Osteocyte (in vitro differentiated cells): ENCODE data around the gene PPP1R15A. TPM values are rescaled to one million over a fixed set of nuclear protein-coding genes. Genes with fewer than 3 reads are reported as not detected.
"Not testable (repeated sequence)": the region's sequence is repeated elsewhere in the genome, so short reads cannot be mapped to it uniquely, and the experiment has no call there.

ENCODE experiments used
- DNase-seq: peaks from one replicate; pipeline ENCODE4 v3.0.0; 2021; ENCODE audit warnings: mixed read lengths; ENCODE audit not compliant: unreplicated experiment; ENCODE audit errors: extremely low spot score
- H3K27ac Mint-ChIP-seq: one replicate; pipeline ENCODE4 v1.8.0; 2021; ENCODE audit warnings: mild to moderate bottlenecking, mixed read lengths; ENCODE audit not compliant: unreplicated experiment
- H3K27me3 Mint-ChIP-seq: one replicate; pipeline ENCODE4 v1.8.0; 2021; ENCODE audit warnings: mixed read lengths; ENCODE audit not compliant: unreplicated experiment
- H3K36me3 Mint-ChIP-seq: one replicate; pipeline ENCODE4 v1.8.0; 2021; ENCODE audit warnings: mixed read lengths; ENCODE audit not compliant: unreplicated experiment
- H3K4me1 Mint-ChIP-seq: one replicate; pipeline ENCODE4 v1.8.0; 2021; ENCODE audit warnings: mixed read lengths; ENCODE audit not compliant: unreplicated experiment
- H3K4me3 Mint-ChIP-seq: one replicate; pipeline ENCODE4 v1.8.0; 2021; ENCODE audit warnings: mild to moderate bottlenecking, moderate library complexity, mixed read lengths; ENCODE audit not compliant: unreplicated experiment
- H3K9me3 Mint-ChIP-seq: one replicate; pipeline ENCODE4 v1.8.0; 2021; ENCODE audit warnings: mixed read lengths; ENCODE audit not compliant: unreplicated experiment
- CTCF ChIP-seq: fragments of 200-600 bp; sonication (generic); IDR thresholded peaks from 2 replicates; pipeline ENCODE4 v1.5.0; 2021; ENCODE audit warnings: antibody characterized with exemption, mild to moderate bottlenecking, moderate library complexity
- total RNA-seq: library from RNA; stranded (reverse); gene quantifications from 2 replicates; pipeline ENCODE4 v1.2.1, GENCODE V29; 2021

Gene PPP1R15A
- total RNA-seq, 1 donor from 2014 or later, result 118 TPM

- no peak for TF ChIP-seq CTCF
- Mint-ChIP-seq H3K9me3 (no peaks in the 10 kb centered on the region), H3K27me3 (no peaks in the 10 kb centered on the region), H3K4me1 (no peaks in the 10 kb centered on the region), H3K4me3 (no peak overlapping the region), H3K27ac (no peak overlapping the region), H3K36me3 (peaks cover 13% of the 10 kb centered on the region)
- no peak for DNase-seq
These were observed 26.8 kb upstream of the PPP1R15A start for GRCh38 chr19:48845384-48845783.

- H3K27me3 Mint-ChIP-seq, H3K9me3 Mint-ChIP-seq, DNase-seq, H3K4me1 Mint-ChIP-seq, H3K27ac Mint-ChIP-seq, H3K4me3 Mint-ChIP-seq: not testable (repeated sequence)
- peaks cover 13% of the 10 kb centered on the region for H3K36me3 Mint-ChIP-seq
These were observed 25.6 kb upstream of the PPP1R15A start for GRCh38 chr19:48846659-48847058.

GRCh38 chr19:48852292-48852691 lies 19.9 kb upstream of the PPP1R15A start:
- H3K27me3 Mint-ChIP-seq, result no peaks in the 10 kb centered on the region
- DNase-seq, result no peak
- H3K27ac Mint-ChIP-seq, result no peak overlapping the region
- no peaks in the 10 kb centered on the region for H3K9me3 Mint-ChIP-seq
- peaks cover 2% of the 10 kb centered on the region for H3K4me1 Mint-ChIP-seq
- no peak overlapping the region for H3K4me3 Mint-ChIP-seq
- no peak for TF ChIP-seq CTCF
- H3K36me3 Mint-ChIP-seq, result peaks cover 9% of the 10 kb centered on the region

GRCh38 chr19:48853483-48853882 lies 18.7 kb upstream of the PPP1R15A start:
- TF ChIP-seq CTCF, result no peak

GRCh38 chr19:48854103-48854502 lies 18.1 kb upstream of the PPP1R15A start:
- DNase-seq, result no peak
- no peaks in the 10 kb centered on the region for H3K9me3 Mint-ChIP-seq
- H3K36me3 Mint-ChIP-seq, result peaks cover 6% of the 10 kb centered on the region
- H3K4me1 Mint-ChIP-seq, result peaks cover 2% of the 10 kb centered on the region
- no peak for TF ChIP-seq CTCF
- H3K4me3 Mint-ChIP-seq, result no peak overlapping the region
- no peak overlapping the region for H3K27ac Mint-ChIP-seq
- H3K27me3 Mint-ChIP-seq, result no peaks in the 10 kb centered on the region

More at GRCh38 chr19:48853483-48853882, 18.7 kb upstream of the PPP1R15A start:
- no peaks in the 10 kb centered on the region for H3K9me3 Mint-ChIP-seq
- H3K4me1 Mint-ChIP-seq, result peaks cover 2% of the 10 kb centered on the region
- H3K36me3 Mint-ChIP-seq, result peaks cover 5% of the 10 kb centered on the region
- DNase-seq, result no peak
- no peak overlapping the region for H3K4me3 Mint-ChIP-seq
- H3K27me3 Mint-ChIP-seq, result no peaks in the 10 kb centered on the region
- H3K27ac Mint-ChIP-seq, result no peak overlapping the region

GRCh38 chr19:48856921-48857320 lies 15.3 kb upstream of the PPP1R15A start:
- Mint-ChIP-seq H3K9me3 (no peaks in the 10 kb centered on the region), H3K27ac (no peak overlapping the region), H3K27me3 (no peaks in the 10 kb centered on the region), H3K36me3 (peaks cover 18% of the 10 kb centered on the region), H3K4me3 (no peak overlapping the region), H3K4me1 (peaks cover 2% of the 10 kb centered on the region)
- TF ChIP-seq CTCF, result no peak
- no peak for DNase-seq
